Stimulated activated CD8-positive, alpha-beta memory T cell treated with anti-CD3 and anti-CD28 coated beads, Interleukin-7, amount 100 ng/mL, for 1 hour (primary cell): ENCODE measurements around the gene PTPRT.

Experiments
- DNase-seq, 2 donors: peaks; one replicate each; pipeline ENCODE4 v3.0.0-alpha.2; 2020; ENCODE audit warnings: low read depth in 2 of 2

Gene PTPRT

GRCh38 chr20:42379385-42379784 is 810.3 kb downstream of the PTPRT start:
- DNase-seq = no peak

GRCh38 chr20:42378826-42379225 is 810.9 kb downstream of the PTPRT start:
- DNase-seq = no peak

- no peak for DNase-seq
These were observed 813.6 kb downstream of the PTPRT start for GRCh38 chr20:42376131-42376530.

DNA sequence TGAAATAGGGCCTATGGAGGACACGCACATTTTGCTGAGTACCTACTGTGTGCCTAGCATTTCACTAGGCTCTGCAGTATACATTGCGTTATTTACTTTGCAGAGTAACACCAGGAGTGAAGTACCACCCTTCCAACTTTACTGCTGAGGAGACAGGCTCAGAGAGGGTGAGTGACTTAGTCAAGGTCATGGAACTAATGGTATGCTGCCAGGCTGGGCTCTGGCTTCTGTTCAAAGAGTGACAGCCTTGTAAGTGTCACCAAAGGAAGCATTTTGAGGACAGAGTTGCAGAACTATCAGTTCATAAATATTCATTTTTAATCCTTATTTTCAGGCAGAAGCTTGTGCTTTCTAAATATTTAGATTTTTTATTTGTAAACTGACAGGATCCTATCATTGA is 816.7 kb downstream of the PTPRT start:
- DNase-seq = no peak

DNA sequence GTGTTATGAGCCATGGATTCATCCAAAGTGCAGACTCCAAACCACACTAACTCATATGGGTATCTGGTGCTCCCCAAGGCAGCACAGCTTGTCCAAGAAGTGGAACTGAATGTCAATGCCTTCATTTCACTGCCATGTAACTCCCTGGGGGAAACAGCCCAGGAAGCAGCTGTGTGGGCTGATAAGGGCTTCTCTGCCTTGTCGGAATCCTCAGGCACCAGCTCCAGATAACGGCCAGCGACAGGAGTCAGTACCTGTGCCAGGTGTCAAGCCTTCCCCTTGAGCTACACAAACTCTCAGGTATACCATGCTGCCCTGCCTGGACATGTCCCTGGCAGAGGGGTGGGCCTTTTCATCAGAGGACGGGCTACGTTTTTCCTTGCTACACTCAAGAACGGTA is 819.6 kb downstream of the PTPRT start:
- no peak for DNase-seq

- DNase-seq = no peak
These were observed 820.8 kb downstream of the PTPRT start for GRCh38 chr20:42368910-42369309.

GRCh38 chr20:42366626-42367025 is 823.1 kb downstream of the PTPRT start:
- DNase-seq = no peak

DNA sequence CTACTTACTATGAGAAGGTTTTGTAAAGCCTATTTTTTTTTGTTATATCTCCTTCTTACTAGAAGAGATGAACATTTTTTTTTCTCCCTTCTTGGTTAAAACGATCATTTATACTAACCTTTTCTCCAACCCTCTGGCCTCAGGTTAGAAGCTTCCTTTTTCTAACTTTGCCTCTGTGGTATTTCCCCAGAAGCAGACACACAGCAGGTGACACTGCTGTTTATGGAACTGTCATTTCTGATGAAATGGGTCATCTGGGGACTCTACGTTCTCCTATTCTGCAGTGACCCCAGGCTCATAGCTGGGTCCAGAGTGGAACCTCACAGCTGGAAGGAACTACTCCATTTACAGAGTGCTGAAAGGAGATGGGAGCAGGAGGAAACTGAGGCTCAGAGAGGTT is 825.3 kb downstream of the PTPRT start:
- no peak for DNase-seq

DNA sequence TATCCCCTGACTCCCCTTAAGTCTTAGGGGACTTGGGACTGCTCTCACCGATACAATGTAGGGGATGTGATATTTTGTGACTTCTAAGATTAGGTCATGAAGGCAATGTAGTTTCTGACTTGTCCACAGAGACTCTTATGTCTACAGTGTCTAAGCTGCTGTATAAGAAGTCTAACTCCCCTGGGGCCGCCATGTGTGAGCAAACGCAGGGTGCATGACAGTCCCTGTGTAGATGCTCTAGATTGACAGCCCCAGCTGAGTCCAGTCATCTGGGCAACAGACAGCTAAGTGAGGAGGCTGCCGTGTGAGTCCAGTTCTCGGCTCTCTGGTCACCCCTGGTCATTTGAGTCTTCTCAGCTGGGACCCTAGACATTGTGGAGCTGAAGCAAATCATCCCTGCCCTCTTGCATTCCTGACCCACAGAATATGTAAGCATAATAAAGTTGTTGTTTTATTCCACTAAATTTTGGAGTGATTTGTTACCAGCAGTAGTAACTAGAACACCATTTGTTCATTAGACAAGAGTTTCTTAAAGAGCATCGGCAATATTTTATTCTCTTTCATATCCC is 828.2 kb downstream of the PTPRT start:
- DNase-seq = no peak

DNA sequence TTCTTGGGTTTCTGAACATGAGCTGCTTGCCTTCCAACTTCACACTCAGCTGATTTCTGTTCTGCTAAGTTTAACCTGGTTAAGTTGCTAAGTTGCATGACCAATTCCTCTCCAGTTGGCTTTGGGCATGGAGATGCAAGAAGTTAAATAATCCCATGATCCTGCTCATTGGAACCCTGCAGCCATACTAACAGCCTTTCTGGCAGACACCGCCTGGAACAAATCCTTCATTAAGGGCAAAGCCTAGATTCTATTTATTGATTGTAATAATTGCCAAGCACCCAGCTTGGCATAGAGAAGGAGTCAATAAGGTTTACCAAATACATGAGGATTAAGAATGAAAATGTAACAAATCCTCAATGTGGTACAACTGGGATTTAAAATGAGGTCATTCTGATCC is 829.1 kb downstream of the PTPRT start:
- no peak for DNase-seq

GRCh38 chr20:42359617-42360016 is 830.1 kb downstream of the PTPRT start:
- DNase-seq = no peak

- DNase-seq = no peak
These were observed 837.6 kb downstream of the PTPRT start for GRCh38 chr20:42352096-42352495.

- DNase-seq = no peak
These were observed 839.2 kb downstream of the PTPRT start for GRCh38 chr20:42350521-42350920.

DNA sequence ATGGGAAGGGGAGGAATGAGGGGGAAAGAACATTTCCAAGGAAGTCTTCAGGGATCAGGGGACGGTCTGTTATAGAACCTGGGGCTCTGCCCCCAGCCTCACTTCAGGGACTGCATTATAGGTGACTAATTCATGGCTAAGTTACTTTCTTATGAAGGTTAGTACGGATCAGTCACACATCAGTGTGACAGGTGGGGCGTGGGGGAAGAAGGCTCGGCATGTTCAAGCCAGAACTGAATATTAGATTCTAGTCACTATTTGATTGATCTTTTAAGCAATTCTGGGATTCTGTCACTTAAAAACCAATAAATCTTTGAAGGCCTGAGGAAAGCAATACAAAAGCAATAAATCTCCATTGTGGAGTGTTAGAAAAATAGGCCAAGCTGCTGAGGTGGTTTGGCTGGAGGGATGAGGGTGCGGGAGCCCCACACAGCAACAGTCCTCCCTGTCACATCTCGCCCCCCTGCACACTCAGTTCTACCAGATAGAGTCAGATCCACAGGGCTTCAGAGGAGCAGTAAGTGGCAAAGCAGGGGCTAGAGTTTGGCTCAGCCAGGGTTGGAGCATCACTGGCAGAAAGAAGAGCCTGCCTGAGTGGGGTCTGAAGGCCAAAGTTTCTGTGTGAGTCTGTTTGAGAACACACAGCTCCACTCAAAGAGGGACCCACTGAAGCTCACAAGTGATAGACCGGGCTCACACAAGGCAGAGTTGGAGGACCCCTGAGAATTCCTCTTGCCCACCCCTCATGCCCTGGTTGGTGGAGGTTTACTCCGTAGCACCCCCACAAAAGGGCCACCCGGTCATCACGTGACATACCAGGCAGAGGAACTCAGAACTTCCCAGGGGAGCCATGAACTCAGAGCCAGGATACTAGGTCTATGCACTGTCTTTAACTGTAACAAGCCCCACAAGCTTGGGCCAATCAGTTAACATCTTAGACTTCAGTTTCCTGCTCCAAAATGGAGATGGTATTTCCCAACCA is 843.2 kb downstream of the PTPRT start:
- DNase-seq = no peak

DNA sequence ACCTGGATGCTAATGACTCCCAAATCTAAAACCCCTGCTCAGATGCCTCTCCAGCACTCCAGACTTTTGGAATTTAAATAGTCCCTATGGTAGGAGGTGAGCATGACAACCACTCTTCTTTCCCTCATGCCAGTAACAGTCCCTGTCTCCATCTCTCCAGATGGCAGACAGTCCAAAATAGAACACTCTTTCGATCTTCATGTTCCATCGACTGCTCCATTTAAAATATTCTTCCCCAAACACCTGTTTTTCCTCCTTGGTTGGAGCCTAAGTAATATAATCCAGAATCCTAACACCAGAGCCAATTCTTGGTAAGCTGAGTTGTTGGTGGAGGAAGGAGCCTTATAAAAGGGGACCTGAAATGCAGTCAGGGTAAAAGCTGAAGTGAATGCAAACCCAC is 848.1 kb downstream of the PTPRT start:
- no peak for DNase-seq

- DNase-seq = no peak
These were observed 849.3 kb downstream of the PTPRT start for GRCh38 chr20:42340368-42340767.

DNA sequence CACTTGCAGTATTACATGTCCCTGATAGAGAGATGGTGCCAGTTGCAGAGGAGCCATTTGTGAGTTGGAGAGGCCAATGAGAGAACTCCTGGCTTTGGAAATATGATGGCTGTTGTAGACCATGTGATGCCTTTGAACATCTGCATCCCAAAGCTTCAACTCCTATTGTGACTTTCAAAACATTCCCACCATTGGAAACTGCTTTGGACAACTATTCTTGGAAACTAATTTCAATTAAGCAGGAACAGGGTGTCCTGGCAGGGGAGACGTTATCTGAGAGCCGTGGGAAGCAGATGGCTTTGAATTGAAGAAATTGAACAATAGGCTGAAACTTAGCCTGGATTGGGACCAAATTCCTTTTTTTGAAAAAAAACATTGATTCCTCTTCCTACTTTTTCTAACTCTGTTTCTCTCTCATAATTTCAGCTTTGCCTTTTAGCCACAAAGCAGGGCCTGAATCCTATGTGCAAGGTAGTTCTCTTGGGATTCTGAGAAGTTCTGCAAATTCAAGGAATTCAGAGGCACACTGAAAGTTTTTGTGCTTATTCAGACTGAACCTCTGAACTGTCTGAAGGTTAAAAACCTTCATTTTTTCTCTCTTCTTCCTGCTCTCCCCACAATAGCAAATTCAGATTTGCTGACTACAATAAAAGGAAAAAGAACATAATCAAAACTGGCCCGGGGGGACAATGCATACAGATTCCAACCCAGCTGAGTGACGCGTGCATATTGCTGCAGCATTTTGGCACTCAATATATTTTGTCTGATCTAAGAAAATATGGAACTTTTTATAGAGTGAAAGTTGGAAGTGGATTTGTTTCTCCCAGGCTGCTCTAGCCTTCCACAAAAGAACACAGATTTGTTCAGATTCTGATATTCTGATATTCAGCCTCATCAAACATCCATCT is 851.2 kb downstream of the PTPRT start:
- no peak for DNase-seq

DNA sequence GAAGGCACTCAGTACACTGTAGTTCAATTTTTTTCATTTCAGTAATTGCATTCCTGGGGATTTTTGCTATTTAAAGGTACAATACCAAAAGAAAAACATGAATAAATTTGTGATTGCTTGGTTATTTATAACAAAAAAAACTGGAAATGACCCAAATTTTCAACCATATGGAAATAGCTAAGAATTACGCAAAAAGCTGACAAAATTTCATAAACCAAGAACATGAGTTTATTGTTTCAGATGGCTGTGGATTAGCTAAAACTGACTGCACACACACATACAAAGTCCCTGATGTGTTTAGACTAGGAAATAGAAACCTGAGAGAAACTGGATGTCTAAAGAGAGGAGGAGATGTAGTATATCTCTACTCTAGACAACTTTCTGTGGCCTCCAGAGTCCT is 853.1 kb downstream of the PTPRT start:
- no peak for DNase-seq

DNA sequence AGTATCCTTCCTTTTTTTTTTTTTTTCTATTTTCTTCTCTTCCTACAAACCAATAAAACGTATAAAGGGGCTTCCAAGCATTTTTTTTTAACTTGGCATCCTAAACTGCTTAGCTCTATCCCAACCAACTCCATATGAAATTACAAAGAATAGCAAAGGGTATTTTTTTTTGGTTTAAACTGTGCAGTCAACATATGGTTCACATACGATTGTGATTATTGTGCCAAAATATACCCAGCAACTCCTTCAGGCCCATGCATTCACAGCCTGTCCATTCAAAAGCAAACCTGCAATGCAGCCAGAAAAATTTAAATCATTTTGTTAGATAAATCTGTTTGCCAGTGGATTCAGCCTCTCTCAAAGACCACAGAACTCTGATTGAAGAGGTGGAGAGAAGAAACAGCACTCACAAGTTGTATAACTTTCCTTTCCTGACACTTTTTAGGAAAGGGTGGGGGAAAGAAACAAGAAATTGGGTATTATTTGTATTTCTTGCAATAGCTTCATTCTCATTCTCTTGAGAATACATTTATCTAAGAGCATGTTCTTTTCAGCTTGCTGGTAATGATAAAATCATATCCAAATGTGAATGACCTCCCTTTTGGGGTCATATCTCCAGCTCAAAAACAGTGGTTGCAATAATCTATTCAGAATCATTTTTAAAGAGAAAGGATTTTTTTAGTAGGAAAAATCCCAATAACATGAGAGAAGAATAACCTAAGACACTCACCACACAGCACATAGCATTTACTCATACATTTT is 870.3 kb downstream of the PTPRT start:
- no peak for DNase-seq

DNA sequence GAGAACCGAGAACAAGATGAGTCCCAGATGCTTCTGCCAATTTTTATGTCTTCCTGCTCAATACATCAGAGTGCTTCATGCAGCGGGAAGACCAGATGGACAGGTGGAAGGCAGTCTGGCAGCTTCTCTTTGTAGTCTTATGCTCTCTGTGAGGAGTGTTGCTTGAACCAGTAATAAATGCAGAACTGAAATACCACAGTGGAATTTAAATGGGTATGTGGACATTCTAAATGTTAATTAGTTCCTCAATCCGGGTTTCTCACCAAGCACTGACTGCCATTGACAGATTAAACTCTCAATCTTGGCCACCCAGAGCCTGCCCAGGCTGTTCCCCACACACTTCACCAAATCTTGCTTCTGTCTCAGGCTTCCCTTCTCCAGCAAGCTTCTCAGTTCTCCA is 876.0 kb downstream of the PTPRT start:
- no peak for DNase-seq

DNA sequence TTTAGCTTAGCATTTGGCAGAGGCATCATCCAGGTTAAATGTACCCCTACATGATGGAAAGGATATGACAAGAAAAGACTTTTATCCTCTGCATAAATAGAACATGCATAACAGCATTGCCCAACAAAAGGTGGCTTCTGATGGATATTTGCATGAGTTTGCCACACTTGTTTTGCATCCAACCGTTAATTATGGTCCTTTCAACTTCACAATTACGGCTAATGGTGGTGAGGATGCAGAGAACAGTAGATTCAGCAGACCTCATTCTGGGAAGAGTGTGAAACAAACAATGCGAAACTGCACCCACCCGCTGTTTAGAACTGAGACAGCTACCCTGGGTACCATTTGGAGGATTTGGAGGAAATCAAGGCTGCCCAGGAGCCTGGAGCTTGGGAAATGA is 880.7 kb downstream of the PTPRT start:
- no peak for DNase-seq

- no peak for DNase-seq
These were observed 881.5 kb downstream of the PTPRT start for GRCh38 chr20:42308171-42308570.
